ENCODE data around the gene SLC22A6.

The SLC22A6 gene, protein sequence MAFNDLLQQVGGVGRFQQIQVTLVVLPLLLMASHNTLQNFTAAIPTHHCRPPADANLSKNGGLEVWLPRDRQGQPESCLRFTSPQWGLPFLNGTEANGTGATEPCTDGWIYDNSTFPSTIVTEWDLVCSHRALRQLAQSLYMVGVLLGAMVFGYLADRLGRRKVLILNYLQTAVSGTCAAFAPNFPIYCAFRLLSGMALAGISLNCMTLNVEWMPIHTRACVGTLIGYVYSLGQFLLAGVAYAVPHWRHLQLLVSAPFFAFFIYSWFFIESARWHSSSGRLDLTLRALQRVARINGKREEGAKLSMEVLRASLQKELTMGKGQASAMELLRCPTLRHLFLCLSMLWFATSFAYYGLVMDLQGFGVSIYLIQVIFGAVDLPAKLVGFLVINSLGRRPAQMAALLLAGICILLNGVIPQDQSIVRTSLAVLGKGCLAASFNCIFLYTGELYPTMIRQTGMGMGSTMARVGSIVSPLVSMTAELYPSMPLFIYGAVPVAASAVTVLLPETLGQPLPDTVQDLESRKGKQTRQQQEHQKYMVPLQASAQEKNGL

GRCh38 chr11:62984451-62984991 lies at the start of gene SLC22A6:
TSS of gene SLC22A6 (minus strand) at chr11:62984967. CDS start at chr11:62984690, 277 bp downstream.
- DNase-seq = no peak

DNA sequence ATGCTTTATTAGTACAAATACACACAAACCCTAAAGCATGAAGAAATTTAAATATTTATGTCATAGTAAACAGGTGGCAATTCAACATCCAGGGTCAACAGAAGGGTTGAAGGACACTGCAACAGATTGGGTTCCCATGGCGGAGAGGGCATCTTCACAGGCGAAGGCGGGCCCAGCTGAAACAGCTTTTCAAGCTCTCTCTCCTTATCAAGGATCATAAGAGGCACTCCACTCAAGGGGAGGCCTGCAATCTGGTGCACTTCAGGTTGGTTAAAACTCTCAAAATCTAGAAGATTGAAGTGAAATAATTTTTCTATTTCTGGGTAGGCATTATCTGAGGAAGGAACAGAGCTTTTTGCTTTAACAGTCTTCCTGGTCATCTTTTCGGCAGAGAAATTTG lies 47.7 kb upstream of the SLC22A6 start:
- no peak for DNase-seq

GRCh38 chr11:63023841-63024648 lies 39.3 kb upstream of the SLC22A6 start:
- peak; percentile 69 for DNase-seq

DNA sequence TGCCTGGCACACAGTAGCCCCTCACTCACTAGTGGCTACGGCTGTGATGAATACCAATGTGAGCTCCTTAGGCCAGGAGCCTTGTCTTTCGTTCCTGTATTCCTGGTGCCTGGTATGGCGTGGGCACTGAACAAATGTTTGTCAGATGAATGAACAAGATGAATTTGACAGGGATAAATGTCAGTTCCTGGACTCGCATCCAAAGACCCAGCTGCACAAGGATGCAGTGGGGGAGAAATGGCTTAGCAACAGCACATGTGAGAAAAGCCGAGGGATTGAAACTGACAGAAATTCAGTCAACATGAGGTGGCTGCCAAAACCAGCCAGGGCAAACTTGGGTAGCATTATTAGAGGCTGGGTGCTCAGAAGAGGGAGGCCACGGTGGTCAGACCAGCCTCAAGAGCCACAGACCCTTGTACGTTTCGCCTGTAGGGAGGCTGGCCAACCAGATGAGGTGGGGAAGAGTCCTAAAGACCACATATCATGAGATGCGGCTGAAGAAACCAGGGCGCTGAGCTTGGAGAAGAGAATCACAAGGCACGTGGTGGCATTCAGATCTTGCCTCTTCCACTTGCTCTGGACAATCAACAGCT lies 38.6 kb upstream of the SLC22A6 start:
- no peak for DNase-seq

DNA sequence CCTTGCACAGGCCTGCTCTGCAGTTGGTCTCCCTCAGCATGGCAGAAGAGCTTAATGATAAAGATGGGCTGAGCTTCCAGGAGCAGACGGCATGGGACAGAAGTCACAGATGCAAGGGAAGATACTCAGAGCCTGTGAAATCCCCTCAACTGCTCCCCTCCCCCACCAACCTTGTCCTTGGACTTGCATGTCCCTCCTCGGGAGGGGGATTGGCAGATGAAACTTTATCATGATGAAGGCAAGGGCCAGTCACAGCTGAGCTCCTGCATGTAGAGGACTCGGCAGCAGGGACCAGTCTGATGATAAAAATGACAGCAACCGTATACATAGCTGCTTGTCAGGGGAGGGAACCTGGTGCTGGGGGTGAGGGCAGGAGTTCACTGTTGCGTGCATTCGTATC lies 37.7 kb upstream of the SLC22A6 start:
- no peak for DNase-seq

- DNase-seq = no peak
These were observed 36.0 kb upstream of the SLC22A6 start for GRCh38 chr11:63020671-63021291.

- DNase-seq = no peak
These were observed 34.7 kb upstream of the SLC22A6 start for GRCh38 chr11:63019506-63019905.

- DNase-seq = no peak
These were observed 32.7 kb upstream of the SLC22A6 start for GRCh38 chr11:63017306-63017974.

DNA sequence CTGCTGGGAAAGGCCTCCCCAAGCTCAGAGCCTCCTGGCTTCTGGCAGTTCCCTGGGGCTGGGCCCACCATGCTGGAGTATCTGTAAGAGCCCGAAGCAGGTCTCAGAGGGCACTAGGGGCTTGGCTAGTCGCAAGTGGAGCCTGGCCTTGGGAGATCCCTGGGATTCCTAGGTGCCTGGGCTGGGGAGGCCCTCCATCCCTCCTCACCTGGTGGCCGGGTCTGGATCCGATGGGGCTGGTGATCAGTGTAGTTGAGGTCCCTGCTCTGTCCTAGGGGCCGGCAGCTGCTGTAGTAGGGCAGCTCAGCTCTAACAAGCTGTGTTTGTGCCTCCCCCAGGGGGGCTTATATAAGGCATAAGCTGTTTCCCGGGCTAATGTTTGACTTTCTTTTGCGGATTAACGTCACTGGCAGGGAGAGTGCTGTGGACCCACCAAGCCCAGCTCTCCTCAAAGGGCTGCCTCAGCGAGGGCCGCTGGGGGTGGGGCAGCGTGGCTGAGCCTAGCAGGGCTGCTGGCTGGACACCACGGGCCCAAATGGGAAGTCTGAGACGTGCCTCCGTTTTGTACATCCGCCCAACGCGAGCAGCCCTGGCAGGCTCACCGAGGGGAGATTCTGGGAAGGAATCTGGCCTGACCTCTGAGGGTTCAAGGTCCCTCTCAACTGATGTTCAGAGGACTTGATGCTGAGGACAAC lies 30.9 kb upstream of the SLC22A6 start, which contains the start of gene SLC22A8:
Gene SLC22A8, minus strand, starts transcription at position 321 of the 695 bp plus-strand sequence. CDS start 883 bp downstream, outside the sequence.
- no peak for DNase-seq

DNA sequence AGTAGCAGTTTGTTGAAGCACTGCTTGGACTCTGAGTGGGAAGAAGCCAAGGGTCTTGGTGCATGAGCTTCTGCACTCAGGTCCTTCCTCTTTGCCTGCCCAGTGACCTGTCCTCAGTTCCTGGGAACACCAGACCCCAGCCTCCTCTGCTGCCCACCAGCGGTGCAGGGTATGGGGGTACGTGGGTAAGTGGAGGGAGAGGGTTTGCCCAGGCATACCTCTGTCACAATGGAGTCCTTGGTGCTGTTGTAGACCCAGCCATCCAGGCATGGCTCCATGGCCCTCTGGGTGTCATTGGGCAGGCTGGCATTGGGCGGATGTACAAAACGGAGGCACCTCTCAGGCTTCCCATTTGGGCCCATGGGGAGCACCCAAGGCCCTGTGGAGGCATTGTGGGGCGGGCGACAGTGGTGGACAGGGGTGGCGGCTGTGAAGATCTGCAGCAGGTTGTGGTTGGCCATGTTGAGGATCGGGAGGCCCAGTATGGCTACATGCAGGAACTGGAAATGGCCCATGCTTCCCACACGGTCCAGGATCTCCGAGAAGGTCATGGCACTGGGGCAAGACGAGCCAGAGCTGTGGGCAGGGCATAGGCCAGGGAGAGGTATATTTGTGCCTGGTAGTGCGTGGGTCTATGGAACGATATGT lies 29.8 kb upstream of the SLC22A6 start:
- DNase-seq = no peak

- no peak for DNase-seq
These were observed 28.1 kb upstream of the SLC22A6 start for GRCh38 chr11:63012839-63013238.

DNA sequence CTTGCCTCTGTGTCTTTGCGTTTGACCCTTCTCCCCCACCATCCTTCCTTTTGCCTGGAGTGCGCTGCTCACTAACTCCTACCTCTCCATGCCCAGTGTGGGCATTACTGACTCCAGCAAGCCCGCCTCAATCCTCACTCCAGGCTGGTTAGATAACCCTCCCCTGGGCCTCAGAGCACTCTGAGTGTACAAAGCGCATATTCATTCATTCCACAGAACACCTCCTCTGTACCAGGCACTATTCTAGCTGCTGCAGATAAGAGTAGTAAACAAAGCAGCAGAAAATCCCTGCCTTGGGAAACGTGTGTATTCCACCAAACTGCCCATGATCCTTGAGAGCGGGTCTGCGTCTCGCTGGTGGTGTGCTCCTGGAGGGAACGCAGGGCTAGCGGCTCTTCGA lies 27.7 kb upstream of the SLC22A6 start:
- no peak for DNase-seq

- no peak for DNase-seq
These were observed 26.2 kb upstream of the SLC22A6 start for GRCh38 chr11:63010934-63011439.

DNA sequence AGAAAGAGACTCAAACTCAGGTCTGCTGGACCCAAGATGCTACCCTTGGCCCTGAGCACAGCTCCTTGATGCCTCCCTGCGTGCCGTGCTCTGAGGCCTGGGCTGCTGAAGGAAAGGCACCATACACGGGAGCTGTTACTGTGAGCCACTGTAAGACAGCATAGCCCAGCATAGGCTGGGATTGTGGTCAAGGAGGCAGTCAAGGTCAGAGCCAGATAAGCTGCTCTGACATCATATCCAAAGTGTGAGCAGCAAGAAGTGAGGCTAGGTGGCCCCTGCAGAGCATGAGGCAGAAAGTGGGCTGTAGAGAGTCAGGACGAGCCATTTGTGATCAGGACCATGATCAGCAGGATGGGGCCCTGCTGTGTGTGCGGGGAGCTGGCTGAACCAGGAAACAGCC lies 23.2 kb upstream of the SLC22A6 start:
- no peak for DNase-seq

DNA sequence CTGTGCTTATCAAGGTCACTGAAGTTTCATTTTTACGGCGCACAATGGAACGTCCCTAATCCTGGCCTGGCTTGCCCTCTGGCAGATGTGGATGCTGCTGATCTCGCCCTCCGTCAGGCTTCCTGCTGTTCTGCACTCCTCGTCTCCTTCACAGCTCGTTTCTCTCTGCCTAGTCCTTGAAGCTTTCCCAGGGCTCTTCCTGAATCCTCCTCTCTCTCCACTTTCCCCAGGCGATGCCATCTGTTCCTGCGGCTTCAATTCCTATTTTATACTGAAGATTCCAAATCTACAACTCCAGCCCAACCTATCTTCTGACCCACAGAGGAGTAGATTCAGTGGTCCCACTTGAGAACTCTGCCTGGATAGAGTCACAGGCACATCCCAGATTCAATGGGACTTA lies 16.7 kb upstream of the SLC22A6 start:
- no peak for DNase-seq

- no peak for DNase-seq
These were observed 14.9 kb upstream of the SLC22A6 start for GRCh38 chr11:62999649-63000048.

GRCh38 chr11:62999156-62999555 lies 14.4 kb upstream of the SLC22A6 start:
- no peak for DNase-seq

DNA sequence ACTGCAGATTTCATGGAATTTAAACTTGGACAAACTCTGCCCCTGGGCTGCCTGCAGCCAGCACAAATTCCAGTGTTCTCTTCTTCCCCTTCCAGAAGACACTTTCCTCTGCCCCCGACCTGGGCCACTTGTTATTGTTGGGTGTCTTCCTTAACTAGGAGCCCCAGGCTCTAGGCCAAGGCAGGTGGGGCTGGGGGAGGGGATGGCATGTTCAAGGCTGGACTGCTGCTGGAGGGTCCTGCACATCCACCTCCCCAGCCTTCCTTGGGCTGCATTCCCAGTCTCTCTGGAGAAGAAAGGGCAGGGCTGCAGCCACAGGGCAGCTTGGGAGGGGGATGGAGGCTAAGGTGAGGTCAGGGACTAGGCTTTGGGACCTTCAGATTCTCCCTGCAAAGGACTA lies 11.5 kb upstream of the SLC22A6 start:
- DNase-seq = no peak

GRCh38 chr11:62994775-62995174 lies 10.0 kb upstream of the SLC22A6 start:
- no peak for DNase-seq

DNA sequence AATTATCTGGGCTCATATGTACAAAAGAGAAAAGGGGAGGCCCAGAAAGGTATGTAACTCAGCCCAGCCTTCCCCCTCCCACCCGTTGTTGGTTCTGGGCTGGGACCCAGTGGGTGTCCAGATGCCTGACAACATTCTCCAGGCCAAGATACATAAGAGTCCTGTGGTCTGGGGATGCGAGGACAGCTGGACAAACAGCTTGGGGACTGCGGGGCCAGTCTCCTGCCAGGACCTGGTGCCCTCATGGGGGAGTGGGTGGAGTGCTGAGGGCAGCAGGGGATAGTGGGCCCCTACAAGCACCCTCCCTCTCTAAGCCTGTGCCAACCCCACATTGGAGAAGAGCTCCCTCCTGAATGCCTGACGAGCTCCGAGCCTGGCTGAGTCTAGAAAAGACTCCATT lies 3.5 kb upstream of the SLC22A6 start:
- DNase-seq = no peak

Data from activated effector memory CD4-positive, alpha-beta T cell treated with Interleukin-2 at 50 U/mL for 16 hours (primary cell).